Measurements from ENCODE around the gene FIBCD1.

GRCh38 chr9:130987738-130988399, 48.8 kb upstream of the FIBCD1 start:
- TF ChIP-seq GATA3 (IDR thresholded peaks at IDR 0.05; ENCODE audit: low read depth, low read length) (no peak), GATA2 (IDR thresholded peaks at IDR 0.05; ENCODE audit: low read depth, low read length) (no peak)
